ENCODE measurements around the gene MTHFD1L. TPM values are rescaled to one million over a fixed set of nuclear protein-coding genes. Genes with fewer than 3 reads are reported as not detected.

Gene MTHFD1L
- total and polyA plus RNA-seq, 2 of the 8 experiments (the other 6 are each of a cell fraction or from before 2014, with no cell fraction given), result 29.2 to 105 TPM

- no peak overlapping the region for H4K5ac ChIP-seq (ENCODE audit: insufficient read length, low read depth, low read length)
- no peaks in the 10 kb centered on the region for H3K79me2 ChIP-seq (ENCODE audit: control insufficient read depth in 1 of 2, insufficient read depth in 2 of 2, low read length in 2 of 2)
- H3K23ac ChIP-seq (ENCODE audit: insufficient read length), result no peak overlapping the region
- H3K79me1 ChIP-seq (ENCODE audit: low read depth, low read length), result no peaks in the 10 kb centered on the region
- no peaks in the 10 kb centered on the region for H3K36me3 ChIP-seq (ENCODE audit: control insufficient read depth in 2 of 4, insufficient read depth in 4 of 4, low read length in 3 of 4)
- no peak overlapping the region for H3K56ac ChIP-seq (replicated peaks; ENCODE audit: insufficient read length, low read depth, low read length)
- no peak overlapping the region for H3K14ac ChIP-seq (ENCODE audit: insufficient read length)
- peaks cover 0 to 1% of the 10 kb centered on the region in 2 experiments for H4K20me1 ChIP-seq (replicated peaks in 1 of 2; ENCODE audit: control insufficient read depth in 1 of 2, insufficient read depth in 2 of 2, low read length in 2 of 2)
- H3K4me1 ChIP-seq (replicated peaks in 1 of 4; ENCODE audit: control insufficient read depth in 3 of 4, insufficient read depth in 4 of 4, low read length in 3 of 4), result peaks cover 8 to 18% (median 12%) of the 10 kb centered on the region in 4 experiments
- H3K9me3 ChIP-seq (ENCODE audit: insufficient read depth in 2 of 2, low read depth in 1 of 2, low read length in 1 of 2), result no peaks in the 10 kb centered on the region
- no peak overlapping the region for H3K4me2 ChIP-seq (ENCODE audit: insufficient read depth in 1 of 2, low read depth in 2 of 2, low read length in 2 of 2)
- no peak overlapping the region for H4K8ac ChIP-seq (ENCODE audit: extremely low read depth, insufficient read depth, low read length)
- no peak overlapping the region for H2BK5ac ChIP-seq (ENCODE audit: low read depth, low read length)
- no peaks in the 10 kb centered on the region for H3K27me3 ChIP-seq (replicated peaks in 1 of 4; ENCODE audit: control insufficient read depth in 3 of 4, extremely low read depth in 1 of 4, insufficient read depth in 3 of 4, low read length in 3 of 4)
- no peak overlapping the region for H2AFZ ChIP-seq (ENCODE audit: low read length)
- WGBS, 2 experiments (ENCODE audit: extremely low coverage in 1 of 2, insufficient coverage in 1 of 2, insufficient read length in 1 of 2, insufficient replicate concordance in 2 of 2, low coverage in 1 of 2, low lambda C conversion rate in 2 of 2, missing lambda C conversion rate in 1 of 2), result 91% methylated on average over 4 of the region's 4 CpGs; no CpG with 5 or more reads in 1 of the 2 experiments
- no peaks in the 10 kb centered on the region for H3K23me2 ChIP-seq (ENCODE audit: low read depth, low read length)
- H3K18ac ChIP-seq (ENCODE audit: extremely low read depth, low read length), result no peak overlapping the region
- no peak overlapping the region for H2BK120ac ChIP-seq (replicated peaks; ENCODE audit: low read depth, low read length)
- POLR2A ChIA-PET (ENCODE audit: partially characterized antibody), result interaction anchor here (0.6 kb wide), 1 partner anchor 287 kb away, joined by 3 read pairs; no protein-coding TSS in a partner anchor
- H2BK12ac ChIP-seq (ENCODE audit: low read depth, low read length), result no peak overlapping the region
- no peak for DNase-seq (ENCODE audit: low read depth in 1 of 2, low spot score in 2 of 2)
- no peak overlapping the region for H3K27ac ChIP-seq (ENCODE audit: low read depth, low read length)
- no peak overlapping the region for H2BK15ac ChIP-seq (ENCODE audit: low read length)
- no peak for TF ChIP-seq SIN3A (conservative IDR thresholded peaks at IDR 0.05 in 1 of 2, IDR thresholded peaks at IDR 0.05 in 1 of 2; ENCODE audit: low read depth in 1 of 2, low read length in 2 of 2)
- no peak for TF ChIP-seq GABPA (IDR thresholded peaks at IDR 0.05; ENCODE audit: borderline replicate concordance, insufficient read depth, low read length)
- TF ChIP-seq TBP (IDR thresholded peaks at IDR 0.05; ENCODE audit: low read depth, low read length), result no peak
- TF ChIP-seq TAF7 (optimal IDR thresholded peaks at IDR 0.05; ENCODE audit: borderline replicate concordance, low read depth, low read length), result no peak
- TF ChIP-seq NRF1 (IDR thresholded peaks at IDR 0.05; ENCODE audit: low read depth, low read length), result no peak
- no peak for TF ChIP-seq SAP30 (IDR thresholded peaks at IDR 0.05; ENCODE audit: insufficient read depth, insufficient replicate concordance, low read length)
- TF ChIP-seq ZNF274 (IDR thresholded peaks at IDR 0.05; ENCODE audit: borderline replicate concordance, extremely low read depth, low read length), result no peak
- TF ChIP-seq CHD1 (IDR thresholded peaks at IDR 0.05; ENCODE audit: low read depth, low read length), result no peak
- FAIRE-seq, result no peak
- no peak overlapping the region for H2AK5ac ChIP-seq (ENCODE audit: low read depth, low read length)
- no peak overlapping the region for H3K4ac ChIP-seq (replicated peaks; ENCODE audit: insufficient read length, low read depth, low read length)
- H3K9ac ChIP-seq (replicated peaks in 1 of 4; ENCODE audit: extremely low read depth in 1 of 4, low read depth in 3 of 4, low read length in 3 of 4), result no peak overlapping the region
- CTCF ChIA-PET (ENCODE audit: partially characterized antibody), result no interaction called here
- no peak overlapping the region for H4K91ac ChIP-seq (replicated peaks; ENCODE audit: insufficient read length, low read length)
- no peak overlapping the region for H3K4me3 ChIP-seq (ENCODE audit: extremely low read depth in 1 of 4, insufficient read depth in 2 of 4, low read depth in 3 of 4, low read length in 4 of 4)
- H2BK20ac ChIP-seq (ENCODE audit: low read length), result no peak overlapping the region
Measured at GRCh38 chr6:151043944-151044343, 178.4 kb downstream of the MTHFD1L start.

Measured in H1 (cell line).